Measurements from ENCODE around the gene MEIS2.

- TF ChIP-seq ZNF292 (tag by site-specific recombination; IDR thresholded peaks at IDR 0.05; ENCODE audit: borderline replicate concordance, low read depth) = no peak
- no peak for TF ChIP-seq CTCF (tag by site-specific recombination; IDR thresholded peaks at IDR 0.05)
- TF ChIP-seq ZNF138 (tag by site-specific recombination; IDR thresholded peaks at IDR 0.05; ENCODE audit: borderline replicate concordance) = no peak
- no peak for TF ChIP-seq YY1 (tag by site-specific recombination; IDR thresholded peaks at IDR 0.05)
- no peak for TF ChIP-seq ZNF341 (tag by site-specific recombination; IDR thresholded peaks at IDR 0.05; ENCODE audit: low read depth)
- TF ChIP-seq ZNF416 (tag by site-specific recombination; IDR thresholded peaks at IDR 0.05) = no peak
- TF ChIP-seq ZNF561 (tag by site-specific recombination; IDR thresholded peaks at IDR 0.05; ENCODE audit: borderline replicate concordance) = no peak
- TF ChIP-seq, protein P1, sequence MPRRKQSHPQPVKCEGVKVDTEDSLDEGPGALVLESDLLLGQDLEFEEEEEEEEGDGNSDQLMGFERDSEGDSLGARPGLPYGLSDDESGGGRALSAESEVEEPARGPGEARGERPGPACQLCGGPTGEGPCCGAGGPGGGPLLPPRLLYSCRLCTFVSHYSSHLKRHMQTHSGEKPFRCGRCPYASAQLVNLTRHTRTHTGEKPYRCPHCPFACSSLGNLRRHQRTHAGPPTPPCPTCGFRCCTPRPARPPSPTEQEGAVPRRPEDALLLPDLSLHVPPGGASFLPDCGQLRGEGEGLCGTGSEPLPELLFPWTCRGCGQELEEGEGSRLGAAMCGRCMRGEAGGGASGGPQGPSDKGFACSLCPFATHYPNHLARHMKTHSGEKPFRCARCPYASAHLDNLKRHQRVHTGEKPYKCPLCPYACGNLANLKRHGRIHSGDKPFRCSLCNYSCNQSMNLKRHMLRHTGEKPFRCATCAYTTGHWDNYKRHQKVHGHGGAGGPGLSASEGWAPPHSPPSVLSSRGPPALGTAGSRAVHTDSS (tag by site-specific recombination; IDR thresholded peaks at IDR 0.05) = no peak
- TF ChIP-seq ZFHX2 (tag by site-specific recombination; conservative IDR thresholded peaks at IDR 0.05) = no peak
Observed at GRCh38 chr15:37041836-37042235, 58.5 kb downstream of the MEIS2 start.

All from HEK293 (cell line).